Prostate gland (tissue), 2 donors: Measurements from ENCODE around the gene SCIN.
"Not testable (repeated sequence)": the region's sequence is repeated elsewhere in the genome, so short reads cannot be mapped to it uniquely, and the experiment has no call there.

ENCODE experiments used
- CTCF ChIP-seq, 4 experiments: fragments of 200-600 bp in 2 of 4; fragments of 450-650 bp in 2 of 4; sonication (generic) in 2 of 4; IDR thresholded peaks; 1 replicate in 3 of 4; 2 replicates in 1 of 4; pipeline ENCODE4 v1.5.1; 2016 to 2019; ENCODE audit warnings: antibody characterized with exemption in 4 of 4, mild to moderate bottlenecking in 2 of 4, moderate library complexity in 2 of 4
- POLR2A ChIP-seq: fragments of 450-650 bp; IDR thresholded peaks from one replicate; pipeline ENCODE4 v1.6.1; 2016; ENCODE audit warnings: antibody characterized with exemption, mild to moderate bottlenecking
- POLR2AphosphoS5 ChIP-seq: sonication (generic); formaldehyde crosslinking; IDR thresholded peaks from one replicate; pipeline ENCODE4 v1.6.1; 2017; ENCODE audit warnings: antibody characterized with exemption

GRCh38 chr7:12555695-12556094 is 14.8 kb upstream of the SCIN start:
- not testable (repeated sequence) for TF ChIP-seq POLR2A; CTCF (IDR thresholded peaks at IDR 0.05); POLR2AphosphoS5
